Stimulated activated CD8-positive, alpha-beta memory T cell treated with anti-CD3 and anti-CD28 coated beads, Interleukin-15, amount 100 ng/mL, for 24 hours (primary cell): ENCODE measurements around the gene RNF166.

ENCODE experiments used
- DNase-seq: peaks from one replicate; pipeline ENCODE4 v3.0.0-alpha.2; 2020; ENCODE audit warnings: low read depth

The RNF166 gene

GRCh38 chr16:88723911-88724310 lies 17.7 kb upstream of the RNF166 start:
- DNase-seq, result no peak

GRCh38 chr16:88723507-88723887 lies 17.3 kb upstream of the RNF166 start:
- DNase-seq, result no peak

DNA sequence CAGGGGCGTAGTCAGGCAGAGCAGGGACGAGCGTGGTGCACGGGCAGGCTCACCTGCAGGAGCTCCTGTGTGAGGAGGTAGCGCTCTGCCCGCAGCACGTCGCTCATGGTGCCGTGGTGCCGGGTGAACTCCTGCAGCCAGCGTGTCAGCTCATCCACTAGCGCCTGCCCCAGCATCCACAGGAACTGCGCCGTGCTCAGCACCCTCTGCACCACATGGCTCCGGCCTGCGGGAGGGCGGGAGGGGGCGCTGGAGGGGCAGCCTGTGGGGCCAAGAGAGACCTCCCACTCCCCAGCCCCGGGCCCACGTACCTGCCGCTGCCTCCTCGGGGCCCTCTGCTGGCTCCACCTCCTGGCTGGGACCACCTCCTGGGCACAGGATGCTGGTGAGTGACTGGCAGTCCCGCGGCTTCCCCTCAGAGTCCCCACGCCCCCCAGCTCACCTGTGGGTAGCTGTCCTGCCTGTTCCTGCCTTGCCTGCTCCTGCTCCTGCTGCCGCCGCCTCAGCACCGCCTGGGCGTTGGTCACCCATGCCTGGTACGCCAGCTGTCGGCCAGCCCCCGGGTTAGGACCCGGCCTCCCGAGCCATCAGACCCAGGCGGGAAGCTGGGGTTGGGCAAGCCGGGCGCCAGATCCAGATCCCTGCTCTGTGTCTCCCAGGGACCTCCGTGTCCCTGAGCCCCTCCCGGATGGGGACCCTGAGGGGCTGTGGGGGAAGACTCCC lies 16.7 kb upstream of the RNF166 start:
- no peak for DNase-seq

GRCh38 chr16:88721815-88722755 lies 15.9 kb upstream of the RNF166 start:
- no peak for DNase-seq

- DNase-seq, result no peak
Measured at GRCh38 chr16:88721236-88721635, 15.0 kb upstream of the RNF166 start.

- DNase-seq, result no peak
Measured at GRCh38 chr16:88720396-88720970, 14.3 kb upstream of the RNF166 start.

- no peak for DNase-seq
Measured at GRCh38 chr16:88719933-88720296, 13.7 kb upstream of the RNF166 start.

DNA sequence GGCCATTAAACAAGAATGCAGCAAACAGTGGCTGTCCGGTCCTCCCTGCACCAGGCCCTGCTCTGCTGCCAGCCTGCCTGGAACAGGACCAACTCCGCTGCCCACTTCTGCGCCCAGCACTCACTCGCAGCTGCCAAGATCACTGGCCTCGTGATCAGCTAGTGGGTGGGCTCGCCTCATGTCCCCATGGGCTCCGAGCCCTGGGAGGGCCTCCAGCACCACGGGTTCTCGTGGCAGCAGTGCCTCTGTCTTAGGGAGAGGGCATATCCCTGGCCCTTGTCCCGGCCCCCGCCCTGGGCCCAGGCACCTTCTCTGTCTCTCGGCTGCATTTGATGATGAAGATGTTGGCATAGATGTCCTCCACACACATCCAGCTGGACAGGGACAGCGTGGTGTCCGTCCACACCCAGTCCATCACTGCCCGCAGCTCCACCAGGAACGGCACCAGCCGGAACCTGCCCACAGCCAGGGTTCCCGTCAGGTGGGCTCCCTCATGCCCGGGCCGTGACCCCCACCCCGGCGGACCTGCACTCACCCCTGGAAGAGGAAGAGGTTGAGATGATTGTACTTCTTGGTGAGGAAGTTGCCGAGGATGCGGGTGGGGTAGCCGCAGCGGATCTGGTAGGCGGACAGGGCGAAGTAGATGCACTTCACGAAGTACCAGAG lies 13.2 kb upstream of the RNF166 start:
- no peak for DNase-seq

- DNase-seq, result no peak
Measured at GRCh38 chr16:88718178-88718577, 12.0 kb upstream of the RNF166 start.

- DNase-seq, result no peak
Measured at GRCh38 chr16:88716601-88717001, 10.4 kb upstream of the RNF166 start.

GRCh38 chr16:88716201-88716600 lies 10.0 kb upstream of the RNF166 start:
- DNase-seq, result no peak

DNA sequence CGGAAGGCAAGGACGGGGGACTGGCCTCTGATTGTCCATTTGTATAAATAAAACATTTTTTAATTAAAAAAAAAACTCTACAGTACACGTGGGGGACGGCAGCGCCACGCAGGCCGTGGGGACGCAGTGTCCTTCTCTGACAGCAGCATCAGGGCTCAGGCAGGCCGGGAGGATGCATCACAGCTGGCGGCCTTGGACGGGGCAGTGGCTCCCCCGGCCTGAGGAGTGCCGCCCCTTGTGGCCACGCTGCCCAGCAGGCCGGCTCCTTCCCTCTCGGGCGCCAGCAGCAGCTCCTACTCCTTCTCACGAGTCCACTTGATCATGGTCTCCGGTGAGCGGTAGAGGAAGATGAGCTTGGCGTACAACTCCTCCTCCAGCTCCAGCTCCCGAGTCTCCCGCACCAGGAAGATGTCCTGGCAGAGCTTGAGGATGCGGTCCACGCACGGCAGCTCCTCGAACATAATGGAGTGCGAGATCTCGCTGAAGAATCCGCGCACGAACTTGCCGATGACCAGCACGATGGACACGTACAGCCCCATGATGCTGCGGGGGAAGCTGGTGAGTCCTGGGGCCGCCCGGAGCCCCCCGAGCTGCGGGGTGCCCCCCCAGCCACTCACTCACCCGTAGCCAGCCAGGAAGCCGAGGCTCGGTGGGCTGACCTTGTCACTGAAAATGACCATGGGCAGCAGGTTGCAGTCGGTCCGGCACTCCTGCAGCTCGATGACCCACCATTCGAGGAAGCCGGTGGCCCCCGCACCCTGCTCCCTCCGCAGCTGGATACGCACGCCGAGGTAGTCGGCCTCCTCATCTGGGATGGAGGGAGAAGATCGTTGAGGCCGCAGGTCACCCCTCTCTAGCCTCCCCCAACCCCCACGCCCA lies 9.3 kb upstream of the RNF166 start:
- no peak for DNase-seq

GRCh38 chr16:88714420-88715302 lies 8.5 kb upstream of the RNF166 start:
- no peak for DNase-seq

- no peak for DNase-seq
Measured at GRCh38 chr16:88713568-88714419, 7.6 kb upstream of the RNF166 start.

GRCh38 chr16:88713054-88713453 lies 6.8 kb upstream of the RNF166 start:
- DNase-seq, result no peak

DNA sequence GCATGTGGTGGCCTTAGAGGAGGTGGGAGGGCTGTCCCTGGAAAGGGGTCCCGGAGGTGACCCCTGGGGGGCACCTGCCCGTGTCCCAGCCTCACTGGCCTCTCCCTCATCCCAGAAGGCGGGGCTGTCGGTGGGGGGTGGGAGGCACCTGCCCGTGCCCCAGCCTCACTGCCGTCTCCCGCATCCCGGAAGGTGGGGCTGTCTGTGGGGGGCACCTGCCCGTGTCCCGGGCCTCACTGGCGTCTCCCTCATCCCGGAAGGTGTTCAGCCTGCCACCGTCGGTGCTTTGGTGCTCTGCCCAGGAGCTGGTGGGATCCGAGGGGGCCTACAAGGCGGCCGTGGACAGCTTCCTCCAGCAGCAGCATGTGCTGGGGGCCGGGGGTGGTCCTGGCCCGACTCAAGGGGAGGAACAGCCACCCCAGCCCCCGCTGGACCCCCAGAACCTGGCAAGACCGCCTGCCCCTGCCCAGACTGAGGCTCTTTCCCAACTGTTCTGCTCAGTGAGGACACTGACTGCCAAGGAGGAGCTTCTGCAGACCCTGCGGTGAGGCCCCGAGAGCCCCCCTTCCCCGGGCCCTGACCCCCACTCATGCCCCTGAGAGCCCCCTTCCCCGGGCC lies 6.3 kb upstream of the RNF166 start:
- no peak for DNase-seq

- no peak for DNase-seq
Measured at GRCh38 chr16:88711750-88712340, 5.6 kb upstream of the RNF166 start.

GRCh38 chr16:88710556-88710955 lies 4.3 kb upstream of the RNF166 start:
- DNase-seq, result no peak
